Measurements from ENCODE around the gene TRMT61B. TPM values are rescaled to one million over a fixed set of nuclear protein-coding genes. Genes with fewer than 3 reads are reported as not detected.

Gene TRMT61B
- total RNA-seq, 1 experiment from 2014 or later = 21.7 TPM

GRCh38 chr2:28869494-28870145 is 489 bp downstream of the TRMT61B start:
- TSS peak; percentile 63 for BruUV-seq (replicated peaks)
- no peaks in the 10 kb centered on the region for H3K36me3 ChIP-seq (ENCODE audit: low read depth, low read length)
- peak; percentile 39 for ATAC-seq
- peak overlapping the region; percentile 86 for H3K9ac ChIP-seq (ENCODE audit: low read length)
- peak overlapping the region; percentile 80 for H2AFZ ChIP-seq (ENCODE audit: low read length)
- no peak for DNase-seq
- peak overlapping the region; percentile 87 for H3K4me3 ChIP-seq (ENCODE audit: low read length)
- 0 out of 2 replicates have a peak overlapping the region, but pooled peaks have one; percentile 6 for H3K27ac ChIP-seq (ENCODE audit: low read length)
- 0 out of 2 replicates have a peak, but pooled peaks cover 5% of the 10 kb centered on the region for H4K20me1 ChIP-seq (ENCODE audit: low read length)
- CTCF ChIA-PET = no interaction called here
- peaks cover 43% of the 10 kb centered on the region for H3K79me2 ChIP-seq (ENCODE audit: low read length)
- H3K9me3 ChIP-seq (ENCODE audit: low read length) = no peaks in the 10 kb centered on the region
- no peaks in the 10 kb centered on the region for H3F3A ChIP-seq (ENCODE audit: low read length, unreplicated experiment)
- intact Hi-C loops (cut with micrococcal nuclease) = loop anchor here (1.0 kb wide), 1 partner anchor 25 kb away; the partner anchor contains the start of gene WDR43
- H3K27me3 ChIP-seq (ENCODE audit: low read length) = no peaks in the 10 kb centered on the region
- H3K4me1 ChIP-seq (ENCODE audit: insufficient read depth, low read length) = peaks cover 19% of the 10 kb centered on the region
- H3K9me2 ChIP-seq (replicated peaks; ENCODE audit: low read length) = no peaks in the 10 kb centered on the region
- TF ChIP-seq EZH2phosphoT487 (IDR thresholded peaks at IDR 0.05; ENCODE audit: borderline replicate concordance, low read length) (no peak), EZH2 (IDR thresholded peaks at IDR 0.05; ENCODE audit: low read length, unreplicated experiment) (no peak), CTCF (conservative IDR thresholded peaks at IDR 0.05; ENCODE audit: low read depth, low read length) (no peak)
- peak overlapping the region; percentile 90 for H3K4me2 ChIP-seq (ENCODE audit: low read length)
- POLR2A ChIA-PET (ENCODE audit: unreplicated experiment) = interaction anchor here (0.6 kb wide), 1 partner anchor 16 kb away, joined by 3 read pairs; no protein-coding TSS in a partner anchor

- CTCF ChIA-PET = no interaction called here
- no peaks in the 10 kb centered on the region for H3K27me3 ChIP-seq (ENCODE audit: low read length)
- no peaks in the 10 kb centered on the region for H3K9me2 ChIP-seq (replicated peaks; ENCODE audit: low read length)
- H3K4me3 ChIP-seq (ENCODE audit: low read length) = peak overlapping the region; percentile 87
- H3K79me2 ChIP-seq (ENCODE audit: low read length) = peaks cover 49% of the 10 kb centered on the region
- peaks cover 19% of the 10 kb centered on the region for H3K4me1 ChIP-seq (ENCODE audit: insufficient read depth, low read length)
- POLR2A ChIA-PET (ENCODE audit: unreplicated experiment) = no interaction called here
- ATAC-seq (peak; percentile 3; the same call in 1 of the 2 replicates), DNase-seq (peak; percentile 16)
- H3F3A ChIP-seq (ENCODE audit: low read length, unreplicated experiment) = no peaks in the 10 kb centered on the region
- peak overlapping the region; percentile 86 for H3K9ac ChIP-seq (ENCODE audit: low read length)
- no peaks in the 10 kb centered on the region for H3K36me3 ChIP-seq (ENCODE audit: low read depth, low read length)
- H3K27ac ChIP-seq (ENCODE audit: low read length) = no peak overlapping the region
- TF ChIP-seq CTCF (conservative IDR thresholded peaks at IDR 0.05; ENCODE audit: low read depth, low read length) (no peak), EZH2phosphoT487 (IDR thresholded peaks at IDR 0.05; ENCODE audit: borderline replicate concordance, low read length) (no peak), EZH2 (IDR thresholded peaks at IDR 0.05; ENCODE audit: low read length, unreplicated experiment) (no peak)
- H2AFZ ChIP-seq (ENCODE audit: low read length) = no peak overlapping the region
- H3K4me2 ChIP-seq (ENCODE audit: low read length) = peak overlapping the region; percentile 90
- intact Hi-C loops (cut with micrococcal nuclease) = no loop called here
- H3K9me3 ChIP-seq (ENCODE audit: low read length) = no peaks in the 10 kb centered on the region
- H4K20me1 ChIP-seq (ENCODE audit: low read length) = 0 out of 2 replicates have a peak, but pooled peaks cover 5% of the 10 kb centered on the region
- no TSS peak for BruUV-seq (replicated peaks)
Observed at GRCh38 chr2:28868611-28869010, 1.5 kb downstream of the TRMT61B start.

- no peaks in the 10 kb centered on the region for H4K20me1 ChIP-seq (ENCODE audit: low read length)
- TF ChIP-seq EZH2 (IDR thresholded peaks at IDR 0.05; ENCODE audit: low read length, unreplicated experiment) (no peak), EZH2phosphoT487 (IDR thresholded peaks at IDR 0.05; ENCODE audit: borderline replicate concordance, low read length) (no peak), CTCF (conservative IDR thresholded peaks at IDR 0.05; ENCODE audit: low read depth, low read length) (no peak)
- peaks cover 4% of the 10 kb centered on the region for H3K36me3 ChIP-seq (ENCODE audit: low read depth, low read length)
- no peak overlapping the region for H2AFZ ChIP-seq (ENCODE audit: low read length)
- no peak overlapping the region for H3K27ac ChIP-seq (ENCODE audit: low read length)
- no peak for ATAC-seq
- BruUV-seq (replicated peaks) = no TSS peak
- no peak for DNase-seq
- H3K4me3 ChIP-seq (ENCODE audit: low read length) = no peak overlapping the region
- no peak overlapping the region for H3K9ac ChIP-seq (ENCODE audit: low read length)
- H3K4me2 ChIP-seq (ENCODE audit: low read length) = no peak overlapping the region
- H3K27me3 ChIP-seq (ENCODE audit: low read length) = no peaks in the 10 kb centered on the region
- peaks cover 11% of the 10 kb centered on the region for H3K4me1 ChIP-seq (ENCODE audit: insufficient read depth, low read length)
- ChIA-PET POLR2A (ENCODE audit: unreplicated experiment) (no interaction called here), CTCF (no interaction called here)
- H3K9me3 ChIP-seq (ENCODE audit: low read length) = no peaks in the 10 kb centered on the region
- no peaks in the 10 kb centered on the region for H3K9me2 ChIP-seq (replicated peaks; ENCODE audit: low read length)
- intact Hi-C loops (cut with micrococcal nuclease) = loop anchor here (2.0 to 5.0 kb wide), 2 partner anchors 35 to 46 kb away; no protein-coding TSS in a partner anchor
- H3F3A ChIP-seq (ENCODE audit: low read length, unreplicated experiment) = no peaks in the 10 kb centered on the region
- no peaks in the 10 kb centered on the region for H3K79me2 ChIP-seq (ENCODE audit: low read length)
Observed at GRCh38 chr2:28855977-28856376, 14.1 kb downstream of the TRMT61B start.
